Adrenal gland (tissue), 12 donors: Measurements from ENCODE around the gene KMT2E. TPM values are rescaled to one million over a fixed set of nuclear protein-coding genes. Genes with fewer than 3 reads are reported as not detected.

Source experiments
- DNase-seq, 7 donors: peaks; one replicate each; pipeline ENCODE4 v3.0.0-alpha.2; 2019 to 2020
- H3K27ac ChIP-seq, 5 donors: fragments of 200-600 bp; sonication (generic) in 4 of 5; 1 replicate in 3 of 5; 2 replicates in 2 of 5; pipeline versions ENCODE4 v1.5.1 to v1.8.0; 2016 to 2020; ENCODE audit warnings: mild to moderate bottlenecking in 1 of 5
- H3K27me3 ChIP-seq: fragments of 200-600 bp; 2 replicates; pipeline ENCODE4 v1.8.0; 2021
- H3K36me3 ChIP-seq, 2 donors: fragments of 200-600 bp; replicated peaks in 1 of 2; 1 replicate in 1 of 2; 2 replicates in 1 of 2; pipeline versions ENCODE4 v1.5.1 to v1.8.0; 2018 to 2022
- H3K4me1 ChIP-seq, 2 donors: fragments of 200-600 bp; replicated peaks in 1 of 2; 1 replicate in 1 of 2; 2 replicates in 1 of 2; pipeline versions ENCODE4 v1.5.1 to v1.8.0; 2018 to 2021
- H3K4me3 ChIP-seq, 4 donors: fragments of 200-600 bp; sonication (generic) in 3 of 4; one replicate each; pipeline ENCODE4 v1.5.1; 2016 to 2018
- H3K9me3 ChIP-seq, 3 donors: fragments of 200-600 bp; sonication (generic) in 1 of 3; replicated peaks in 1 of 3; 1 replicate in 2 of 3; 2 replicates in 1 of 3; pipeline versions ENCODE4 v1.5.1 to v1.8.0; 2016 to 2021
- CTCF ChIP-seq, 6 experiments: fragments of 450-650 bp in 4 of 6; fragments of 200-600 bp in 2 of 6; sonication (generic) in 1 of 6; IDR thresholded peaks; 1 replicate in 5 of 6; 2 replicates in 1 of 6; pipeline versions ENCODE4 v1.5.1 to v1.8.0; 2016 to 2021; ENCODE audit warnings: antibody characterized with exemption in 6 of 6, mild to moderate bottlenecking in 2 of 6, moderate library complexity in 1 of 6
- POLR2A ChIP-seq, 2 donors: fragments of 450-650 bp; IDR thresholded peaks; one replicate each; pipeline ENCODE4 v1.6.1; 2017; ENCODE audit warnings: antibody characterized with exemption in 2 of 2, mild to moderate bottlenecking in 2 of 2, moderate library complexity in 1 of 2
- WGBS, 4 donors: extraction: QIAGEN DNeasy Blood & Tissue Kit in 2 of 4; methylation state at CpG; one replicate each; pipeline versions ENCODE4 v1.1.5 to v1.1.7; 2013 to 2017; 5-methylcytosine and 5-hydroxymethylcytosine counted together
- intact Hi-C, 2 donors: fragments of 100-400 bp; cut with DNase I; formaldehyde crosslinking; loops; one replicate each; pipeline versions ENCODE4 v1.14.1 to v1.15.0; 2022 to 2023
- polyA plus RNA-seq, 3 donors: library from polyadenylated mRNA; stranded (reverse); fragments of 200-250 nt in 2 of 3; fragments of 350-450 nt in 1 of 3; fragmentation: Illumina TruSeq in 1 of 3; extraction: RNeasy Lipid Tissue Mini Kit (QIAGEN cat#74804) in 1 of 3; gene quantifications; one replicate each; pipeline ENCODE4 v1.2.3, GENCODE V29; 2013 to 2014
- total RNA-seq, 9 donors: library from RNA; depleted of rRNA in 4 of 9; stranded (reverse); fragments of >200 nt in 4 of 9; fragments of 120-200 nt in 1 of 9; fragmentation: NEBNext Ultra II Directional in 1 of 9; extraction: Animal tissue kit (Norgen Biotek cat#: 25700) in 1 of 9; gene quantifications; one replicate each; pipeline versions ENCODE4 v1.1.0 to v1.2.4, GENCODE V29; 2013 to 2023
- donor health status: healthy with polysubstance abuse.
- donor health status: Bipolar disorder and iron deficiency.
- donor health status: DM: yes; HTN: yes; CAD: no.
- donor health status: DM: no; HTN: no; CAD: no.
- donor health status: DM: no; HTN: no; CAD: no.
- donor health status: DM: yes; HTN: yes; CAD: no.

KMT2E gene
- total and polyA plus RNA-seq, 12 donors, result 14.4 to 98.0 (median 48.4) TPM

GRCh38 chr7:104967088-104967487 lies 46.9 kb upstream of the KMT2E start:
- intact Hi-C loops, result no loop called here
- no peaks in the 10 kb centered on the region for H3K36me3 ChIP-seq
- DNase-seq, result no peak
- TF ChIP-seq POLR2A (IDR thresholded peaks at IDR 0.05) (no peak), CTCF (IDR thresholded peaks at IDR 0.05) (no peak)
- H3K4me1 ChIP-seq, result peaks cover 0 to 5% of the 10 kb centered on the region in 2 donors
- 92 to 99% (median 95%) methylated on average over 2 of the region's 2 CpGs for WGBS, 4 donors
- no peaks in the 10 kb centered on the region for H3K9me3 ChIP-seq
- H3K27ac ChIP-seq, result peak overlapping the region in 1 of 5 donors; percentile 62
- H3K4me3 ChIP-seq, result no peak overlapping the region
- no peaks in the 10 kb centered on the region for H3K27me3 ChIP-seq

- peak in 1 of 7 donors; percentile 49 for DNase-seq
- WGBS, 4 donors, result 75 to 94% (median 84%) methylated on average over 2 to 4 of the region's 4 CpGs
- Histone ChIP-seq H3K27me3 (no peaks in the 10 kb centered on the region), H3K4me1 (peaks cover 0 to 7% of the 10 kb centered on the region in 2 donors), H3K4me3 (no peak overlapping the region), H3K27ac (peak overlapping the region in 1 of 5 donors; percentile 62), H3K9me3 (no peaks in the 10 kb centered on the region), H3K36me3 (no peaks in the 10 kb centered on the region)
- TF ChIP-seq CTCF (IDR thresholded peaks at IDR 0.05) (no peak), POLR2A (IDR thresholded peaks at IDR 0.05) (no peak)
- intact Hi-C loops, result no loop called here
These were observed 46.4 kb upstream of the KMT2E start for GRCh38 chr7:104967595-104967994.

GRCh38 chr7:104968648-104969047 lies 45.4 kb upstream of the KMT2E start:
- Histone ChIP-seq H3K4me1 (peaks cover 0 to 11% of the 10 kb centered on the region in 2 donors), H3K9me3 (no peaks in the 10 kb centered on the region), H3K27me3 (no peaks in the 10 kb centered on the region), H3K4me3 (no peak overlapping the region), H3K27ac (peak overlapping the region in 1 of 5 donors; percentile 21), H3K36me3 (no peaks in the 10 kb centered on the region)
- TF ChIP-seq CTCF (IDR thresholded peaks at IDR 0.05), result no peak
- TF ChIP-seq POLR2A (IDR thresholded peaks at IDR 0.05), result no peak
- 65 to 97% (median 86%) methylated on average over 2 of the region's 2 CpGs for WGBS, 4 donors
- no peak for DNase-seq
- intact Hi-C loops, result no loop called here

- 82 to 94% (median 83%) methylated on average over 2 of the region's 2 CpGs for WGBS, 4 donors
- H3K27ac ChIP-seq, result no peak overlapping the region
- H3K9me3 ChIP-seq, result no peaks in the 10 kb centered on the region
- no peak overlapping the region for H3K4me3 ChIP-seq
- intact Hi-C loops, result no loop called here
- H3K4me1 ChIP-seq, result peaks cover 0 to 16% of the 10 kb centered on the region in 2 donors
- DNase-seq, result no peak
- H3K27me3 ChIP-seq, result no peaks in the 10 kb centered on the region
- TF ChIP-seq POLR2A (IDR thresholded peaks at IDR 0.05) (no peak), CTCF (IDR thresholded peaks at IDR 0.05) (no peak)
- no peaks in the 10 kb centered on the region for H3K36me3 ChIP-seq
These were observed 44.8 kb upstream of the KMT2E start for GRCh38 chr7:104969183-104969582.
